RWPE1 (cell line): ENCODE measurements around the gene GPR137B.

ENCODE experiments used
- CTCF ChIA-PET: fragments of 350-600 bp; sonication (Branson Sonifier 250); formaldehyde crosslinking; extraction: SDS; loops from one replicate; lab custom pipeline; 2021; lab: Yijun Ruan, JAX
- POLR2A ChIA-PET: fragments of 400-600 bp; formaldehyde crosslinking; extraction: SDS; loops from one replicate; lab custom pipeline; 2020; ENCODE audit warnings: antibody characterized with exemption; ENCODE audit not compliant: low non-redundant PET; lab: Yijun Ruan, JAX
- DNase-seq: peaks from one replicate; pipeline ENCODE4 v3.0.0; 2012; ENCODE audit warnings: low spot score
- H3K27ac ChIP-seq: fragments of 450-650 bp; 2 replicates; pipeline ENCODE4 v1.5.1; 2017
- CTCF ChIP-seq: fragments of 450-650 bp; conservative IDR thresholded peaks from 2 replicates; pipeline ENCODE4 v1.5.1; 2017; ENCODE audit warnings: low read depth, mild to moderate bottlenecking

Gene GPR137B

GRCh38 chr1:236209713-236210112 lies 67.4 kb downstream of the GPR137B start:
- DNase-seq: no peak
- no peak for TF ChIP-seq CTCF
- no peak overlapping the region for H3K27ac ChIP-seq
- POLR2A ChIA-PET: no interaction called here
- CTCF ChIA-PET: interaction anchor here (0.5 to 0.7 kb wide), 2 partner anchors 10 to 1227 kb away, joined by 3 read pairs; no protein-coding TSS in a partner anchor

DNA sequence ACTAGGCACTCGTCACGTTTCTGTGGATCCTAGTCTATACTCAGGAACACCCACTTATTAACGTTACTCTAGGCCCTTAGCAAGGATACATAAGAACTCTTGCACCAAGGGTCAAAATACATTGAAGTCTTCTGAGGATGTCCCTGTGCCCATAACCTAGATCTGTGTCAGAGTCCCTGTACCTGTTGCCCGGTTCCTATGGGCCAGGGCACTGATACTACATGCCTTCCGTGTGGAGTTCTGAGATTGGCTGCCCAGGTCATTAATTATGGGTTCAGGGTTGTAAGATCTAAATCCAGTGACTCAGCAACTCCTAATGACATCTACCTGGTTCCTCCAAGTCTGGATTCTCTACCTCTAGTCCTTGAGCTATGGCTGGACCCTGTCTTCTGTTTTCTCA lies 69.5 kb downstream of the GPR137B start:
- no peak for DNase-seq
- TF ChIP-seq CTCF: no peak
- ChIA-PET POLR2A (no interaction called here), CTCF (no interaction called here)
- no peak overlapping the region for H3K27ac ChIP-seq

- TF ChIP-seq CTCF: no peak
- no peak overlapping the region for H3K27ac ChIP-seq
- DNase-seq: no peak
- POLR2A ChIA-PET: no interaction called here
- CTCF ChIA-PET: no interaction called here
These were observed 71.2 kb downstream of the GPR137B start for GRCh38 chr1:236213534-236213933.

- ChIA-PET CTCF (interaction anchor here (0.6 kb wide), 1 partner anchor 43 kb away, joined by 6 read pairs; no protein-coding TSS in a partner anchor), POLR2A (no interaction called here)
- no peak for DNase-seq
- no peak overlapping the region for H3K27ac ChIP-seq
- TF ChIP-seq CTCF: no peak
These were observed 72.4 kb downstream of the GPR137B start for GRCh38 chr1:236214761-236215160.

DNA sequence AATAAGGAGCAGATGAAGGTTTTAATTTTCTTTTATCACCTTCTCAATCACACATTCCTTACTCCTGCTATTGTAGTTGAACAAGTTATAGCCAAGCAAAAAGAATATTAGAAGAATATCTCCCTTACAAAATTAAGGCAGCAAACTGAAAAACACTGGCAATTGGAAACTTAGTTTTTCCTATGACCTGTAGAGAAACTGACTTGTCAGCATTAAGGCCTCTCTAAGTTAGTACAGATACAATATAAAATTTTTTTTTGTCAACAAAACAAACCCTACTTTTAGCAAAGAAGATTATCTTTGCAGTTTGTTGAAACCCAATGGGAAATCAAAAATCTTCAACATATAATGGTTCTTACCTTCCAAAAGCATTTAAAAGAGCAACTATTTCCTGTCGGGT lies 78.1 kb downstream of the GPR137B start:
- no peak overlapping the region for H3K27ac ChIP-seq
- no peak for DNase-seq
- POLR2A ChIA-PET: no interaction called here
- no peak for TF ChIP-seq CTCF
- CTCF ChIA-PET: no interaction called here

DNA sequence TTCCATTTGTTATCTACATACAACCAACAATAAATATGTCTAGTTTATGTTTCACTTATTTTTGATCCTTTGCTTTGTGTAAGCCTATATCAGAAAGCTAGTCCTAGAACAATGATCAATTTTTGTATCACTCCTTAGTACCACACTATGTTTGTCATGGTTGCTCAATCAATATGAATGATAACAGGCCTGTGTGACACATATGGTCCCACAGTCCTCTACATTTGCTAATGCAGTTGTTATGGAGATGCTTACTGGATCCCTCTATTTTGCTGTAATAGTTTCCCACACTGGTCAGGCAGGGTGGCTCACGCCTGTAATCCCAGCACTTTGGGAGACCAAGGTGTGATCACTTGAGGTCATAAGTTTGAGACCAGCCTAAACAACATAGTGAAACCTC lies 80.3 kb downstream of the GPR137B start:
- no peak overlapping the region for H3K27ac ChIP-seq
- TF ChIP-seq CTCF: no peak
- no peak for DNase-seq
- POLR2A ChIA-PET: interaction anchor here (0.6 kb wide), 1 partner anchor 270 kb away, joined by 3 read pairs; no protein-coding TSS in a partner anchor
- CTCF ChIA-PET: no interaction called here
